Endothelial cell of umbilical vein (primary cell): Measurements from ENCODE around the gene GABBR2. TPM values are rescaled to one million over a fixed set of nuclear protein-coding genes. Genes with fewer than 3 reads are reported as not detected.

Source experiments
- BruUV-seq: library from RNA; stranded (reverse); fragments of 400-500 nt; replicated peaks from 2 replicates; lab custom pipeline; 2021; lab: Mats Ljungman, UMichigan
- CTCF ChIA-PET: fragments of 300-600, 350-600 bp; sonication (Branson Sonifier 250); formaldehyde crosslinking; loops from one replicate; lab custom pipeline; 2021; ENCODE audit warnings: antibody characterized with exemption, inconsistent platforms; lab: Charles Lee
- POLR2A ChIA-PET: fragments of 300-600, 350-600 bp; sonication (Branson Sonifier 250); formaldehyde crosslinking; loops from one replicate; lab custom pipeline; 2021; ENCODE audit warnings: antibody characterized with exemption, inconsistent platforms; lab: Charles Lee
- DNase-seq: peaks from one replicate; pipeline ENCODE4 v3.0.0-alpha.2; 2011; ENCODE audit warnings: low read depth, low spot score
- FAIRE-seq: peaks from 2 replicates; lab custom pipeline; 2011; peaks lifted over from hg19 to GRCh38; lab: Jason Lieb, UNC
- H2AFZ ChIP-seq: 2 replicates; pipeline ENCODE4 v1.6.0; 2012; ENCODE audit warnings: low read depth, low read length, control low read depth, inconsistent platforms
- H3K27ac ChIP-seq: 2 replicates; pipeline ENCODE4 v1.5.1; 2011; ENCODE audit warnings: low read depth, mild to moderate bottlenecking, control low read depth, low read length, moderate library complexity; ENCODE audit not compliant: insufficient read depth
- H3K27me3 ChIP-seq, 2 experiments: 2 replicates each; pipeline versions ENCODE4 v1.6.0 to v1.6.1; 2011; ENCODE audit warnings: low read length in 2 of 2, mixed read lengths in 1 of 2; ENCODE audit not compliant: control insufficient read depth in 2 of 2, insufficient read depth in 2 of 2
- H3K36me3 ChIP-seq, 2 experiments: 2 replicates in 1 of 2; 3 replicates in 1 of 2; pipeline ENCODE4 v1.5.1; 2011; ENCODE audit warnings: low read length in 2 of 2, mild to moderate bottlenecking in 1 of 2, moderate library complexity in 1 of 2; ENCODE audit not compliant: control insufficient read depth in 2 of 2, insufficient read depth in 2 of 2; ENCODE audit errors: extremely low read depth in 1 of 2
- H3K4me1 ChIP-seq: 3 replicates; pipeline ENCODE4 v1.5.1; 2011; ENCODE audit warnings: mild to moderate bottlenecking, low read length; ENCODE audit not compliant: control insufficient read depth, insufficient read depth; ENCODE audit errors: extremely low read depth
- H3K4me2 ChIP-seq: 2 replicates; pipeline ENCODE4 v1.6.1; 2011; ENCODE audit warnings: low read length, control low read depth, mixed read lengths; ENCODE audit not compliant: insufficient read depth
- H3K4me3 ChIP-seq, 3 experiments: fragments of 200-600 bp in 1 of 3; sonication (generic), shearing (Covaris generic) in 1 of 3; replicated peaks in 1 of 3; 2 replicates each; pipeline ENCODE4 v1.5.1; 2011 to 2016; ENCODE audit warnings: control low read depth in 3 of 3, low read length in 3 of 3, mild to moderate bottlenecking in 2 of 3, inconsistent platforms in 1 of 3, low read depth in 1 of 3, moderate library complexity in 1 of 3; ENCODE audit not compliant: insufficient read depth in 1 of 3
- H3K79me2 ChIP-seq: 2 replicates; pipeline ENCODE4 v1.6.0; 2012; ENCODE audit warnings: low read length, inconsistent platforms; ENCODE audit not compliant: control insufficient read depth, insufficient read depth
- H3K9ac ChIP-seq: replicated peaks from 2 replicates; pipeline ENCODE3; 2011; ENCODE audit warnings: low read length, control low read depth; ENCODE audit not compliant: insufficient read depth; ENCODE audit errors: extremely low read depth
- H3K9me1 ChIP-seq: replicated peaks from 3 replicates; pipeline ENCODE4 v1.6.0; 2011; ENCODE audit warnings: mild to moderate bottlenecking, low read length; ENCODE audit not compliant: control insufficient read depth, insufficient read depth; ENCODE audit errors: extremely low read depth
- H3K9me3 ChIP-seq: replicated peaks from 2 replicates; pipeline ENCODE4 v1.5.1; 2012; ENCODE audit warnings: low read length, inconsistent platforms; ENCODE audit not compliant: control insufficient read depth, insufficient read depth
- H4K20me1 ChIP-seq: replicated peaks from 2 replicates; pipeline ENCODE3; 2011; ENCODE audit warnings: mild to moderate bottlenecking, low read length; ENCODE audit not compliant: control insufficient read depth, insufficient read depth; ENCODE audit errors: extremely low read depth
- EZH2 ChIP-seq: IDR thresholded peaks from 2 replicates; pipeline ENCODE4 v1.6.1; 2012; ENCODE audit warnings: borderline replicate concordance, low read depth, mild to moderate bottlenecking, moderate library complexity, low read length, inconsistent platforms; ENCODE audit not compliant: severe bottlenecking
- FOS ChIP-seq: IDR thresholded peaks from 2 replicates; pipeline ENCODE4 v1.6.1; 2011; ENCODE audit warnings: mild to moderate bottlenecking, low read length, moderate library complexity, borderline replicate concordance; ENCODE audit not compliant: insufficient read depth
- GATA2 ChIP-seq: IDR thresholded peaks from 2 replicates; pipeline ENCODE4 v1.7.0; 2011; ENCODE audit warnings: low read depth, mild to moderate bottlenecking, moderate library complexity, mixed read lengths, low read length; ENCODE audit not compliant: insufficient read length, insufficient read depth
- JUN ChIP-seq: IDR thresholded peaks from 2 replicates; pipeline ENCODE4 v1.6.1; 2011; ENCODE audit warnings: borderline replicate concordance, low read depth; ENCODE audit not compliant: insufficient read length, insufficient read depth
- MYC ChIP-seq: IDR thresholded peaks from one replicate; pipeline ENCODE4 v1.6.1; 2011; ENCODE audit warnings: mild to moderate bottlenecking, low read depth, low read length
- POLR2A ChIP-seq: IDR thresholded peaks from 2 replicates; pipeline ENCODE4 v1.6.1; 2012; ENCODE audit warnings: low read depth, mild to moderate bottlenecking, control low read depth, low read length
- dilution Hi-C: fragments of 300-500 bp; cut with MboI; formaldehyde crosslinking; loops from one replicate; pipeline ENCODE4 v1.15.0; 2019; ENCODE audit warnings: low sequenced_read_pairs; ENCODE audit not compliant: extremely low pct_ligation_motif_present
- intact Hi-C: fragments of 100-400 bp; cut with micrococcal nuclease; formaldehyde crosslinking; loops from one replicate; pipeline ENCODE4 v1.10.0; 2022
- polyA plus RNA-seq, 4 experiments: library from polyadenylated mRNA; depleted of rRNA in 3 of 4; stranded (reverse) in 3 of 4; unstranded in 1 of 4; fragments of >200 nt; gene quantifications; 2 replicates each; pipeline versions ENCODE4 v1.2.1 to v1.2.3, GENCODE V29; 2011 to 2012; ENCODE audit warnings: missing spikeins in 1 of 4
- total RNA-seq: library from RNA; stranded (reverse); gene quantifications from 2 replicates; pipeline ENCODE4 v1.2.3, GENCODE V29; 2021

GABBR2 gene
- total and polyA plus RNA-seq, 2 donors (not counting 3 experiments of a cell fraction or from before 2014, with no cell fraction given), result 1.1 to 9.2 TPM

DNA sequence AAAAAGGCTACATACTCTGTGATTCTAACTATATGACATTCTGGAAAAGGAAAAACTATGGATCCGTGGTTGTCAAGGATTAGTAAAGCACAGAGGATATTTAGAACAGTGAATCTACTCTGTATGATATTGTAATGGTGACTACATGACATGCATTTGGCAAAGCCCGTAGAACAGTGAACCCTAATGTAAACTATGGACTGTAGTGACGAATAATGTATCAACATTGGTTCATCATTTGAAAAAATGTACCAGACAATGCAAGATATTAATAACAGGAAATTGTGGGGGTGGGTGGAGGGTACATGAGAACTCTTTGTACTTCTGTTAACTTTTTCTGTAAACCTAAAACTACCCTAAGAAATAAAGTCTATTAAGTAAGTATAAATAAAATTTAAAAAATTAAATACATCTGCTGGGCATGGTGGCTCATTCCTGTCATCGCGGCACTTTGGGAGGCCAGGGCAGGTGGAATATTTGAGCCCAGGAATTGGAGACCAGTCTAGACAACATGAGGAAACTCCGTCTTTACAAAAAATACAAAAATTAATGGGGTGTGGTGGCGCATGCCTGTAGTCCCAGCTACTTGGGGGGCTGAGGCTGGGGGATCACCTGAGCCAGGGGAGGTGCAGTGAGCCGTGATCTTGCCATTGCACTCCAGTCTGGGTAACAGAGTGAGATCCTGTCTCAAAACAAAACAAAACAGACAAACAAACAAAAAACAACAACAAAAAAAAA, 351.6 kb downstream of the GABBR2 start:
- dilution Hi-C loops (no loop called here), intact Hi-C loops (loop anchor here (1.0 to 2.0 kb wide), 3 partner anchors 23 to 166 kb away; no protein-coding TSS in a partner anchor)
- no TSS peak for BruUV-seq
- peaks cover 2% of the 10 kb centered on the region for H3K79me2 ChIP-seq
- POLR2A ChIA-PET, result no interaction called here
- TF ChIP-seq GATA2 (peak; percentile 41), JUN (peak; percentile 23), POLR2A (peak; percentile 17), EZH2 (no peak), FOS (peak; percentile 84), MYC (no peak)
- H3K4me2 ChIP-seq, result peak overlapping the region; percentile 85
- H3K9ac ChIP-seq, result peak overlapping the region; percentile 57
- peaks cover 30% of the 10 kb centered on the region for H3K4me1 ChIP-seq
- no peaks in the 10 kb centered on the region for H3K27me3 ChIP-seq
- no peak overlapping the region for H2AFZ ChIP-seq
- H3K9me1 ChIP-seq, result no peaks in the 10 kb centered on the region
- FAIRE-seq, result peak; percentile 64
- H3K27ac ChIP-seq, result peak overlapping the region; percentile 92
- peak; percentile 87 for DNase-seq
- CTCF ChIA-PET, result interaction anchor here (1.0 to 1.7 kb wide), 5 partner anchors 8 to 419 kb away, joined by 3 to 10 read pairs (median 3); no protein-coding TSS in a partner anchor
- H4K20me1 ChIP-seq, result no peaks in the 10 kb centered on the region
- H3K36me3 ChIP-seq, result no peaks in the 10 kb centered on the region
- peak overlapping the region in 1 of 3 experiments; percentile 22 for H3K4me3 ChIP-seq
- no peaks in the 10 kb centered on the region for H3K9me3 ChIP-seq

DNA sequence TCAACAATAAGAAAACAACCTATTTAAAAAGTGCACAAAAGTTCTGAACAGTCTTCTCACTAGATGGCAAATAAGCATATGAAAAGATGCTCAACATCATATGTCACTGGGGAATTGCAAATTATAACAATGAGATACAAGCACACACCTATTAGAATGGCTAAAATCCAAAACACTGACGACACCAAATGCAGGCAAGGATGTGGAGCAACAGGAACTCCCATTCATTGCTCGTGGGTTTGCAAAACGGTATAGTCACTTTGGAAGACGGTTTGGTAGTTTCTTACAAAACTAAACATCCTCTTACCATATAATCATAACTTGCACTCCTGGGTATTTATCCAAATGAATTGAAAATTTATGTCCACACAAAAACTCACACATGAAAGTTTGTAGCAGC, 352.4 kb downstream of the GABBR2 start:
- Histone ChIP-seq H3K9me3 (no peaks in the 10 kb centered on the region), H3K4me1 (peaks cover 34% of the 10 kb centered on the region), H3K79me2 (peaks cover 2% of the 10 kb centered on the region), H4K20me1 (no peaks in the 10 kb centered on the region), H3K27ac (peak overlapping the region; percentile 92), H3K27me3 (no peaks in the 10 kb centered on the region), H3K9ac (peak overlapping the region; percentile 57), H2AFZ (no peak overlapping the region), H3K36me3 (no peaks in the 10 kb centered on the region), H3K4me3 (no peak overlapping the region), H3K9me1 (no peaks in the 10 kb centered on the region), H3K4me2 (peak overlapping the region; percentile 85)
- intact Hi-C loops (loop anchor here (2.0 kb wide), 2 partner anchors 32 to 166 kb away; no protein-coding TSS in a partner anchor), dilution Hi-C loops (no loop called here)
- FAIRE-seq (peak; percentile 73), DNase-seq (no peak)
- BruUV-seq, result no TSS peak
- CTCF ChIA-PET, result interaction anchor here (1.0 to 1.7 kb wide), 5 partner anchors 9 to 420 kb away, joined by 3 to 10 read pairs (median 3); no protein-coding TSS in a partner anchor
- POLR2A ChIA-PET, result no interaction called here
- no peak for TF ChIP-seq FOS
- no peak for TF ChIP-seq MYC
